Fibroblast of pulmonary artery (primary cell): ENCODE measurements around the gene FRMPD1.

Experiments
- DNase-seq: peaks from one replicate; pipeline ENCODE4 v3.0.0-alpha.2; 2010; ENCODE audit warnings: low read depth
- H3K4me3 ChIP-seq: replicated peaks from 2 replicates; pipeline ENCODE4 v1.5.1; 2011; ENCODE audit warnings: low read depth, mild to moderate bottlenecking, control low read depth, low read length, moderate library complexity
- CTCF ChIP-seq: IDR thresholded peaks from 2 replicates; pipeline ENCODE4 v1.5.1; 2011; ENCODE audit warnings: mild to moderate bottlenecking, control low read depth, low read length, inconsistent platforms; ENCODE audit errors: missing control alignments

Gene FRMPD1

GRCh38 chr9:37656936-37657335 is 6.2 kb downstream of the FRMPD1 start:
- TF ChIP-seq CTCF, result no peak
- no peak for DNase-seq
- H3K4me3 ChIP-seq, result no peak overlapping the region

GRCh38 chr9:37660691-37661090 is 9.9 kb downstream of the FRMPD1 start:
- TF ChIP-seq CTCF, result no peak
- no peak overlapping the region for H3K4me3 ChIP-seq
- DNase-seq, result no peak

GRCh38 chr9:37663926-37664325 is 13.2 kb downstream of the FRMPD1 start:
- no peak for DNase-seq

GRCh38 chr9:37667706-37668105 is 17.0 kb downstream of the FRMPD1 start:
- TF ChIP-seq CTCF, result no peak
- DNase-seq, result no peak
- no peak overlapping the region for H3K4me3 ChIP-seq

More at GRCh38 chr9:37663926-37664325, 13.2 kb downstream of the FRMPD1 start:
- H3K4me3 ChIP-seq, result no peak overlapping the region
- no peak for TF ChIP-seq CTCF

- TF ChIP-seq CTCF, result peak; percentile 13
- no peak for DNase-seq
- no peak overlapping the region for H3K4me3 ChIP-seq
These were observed 17.4 kb downstream of the FRMPD1 start for GRCh38 chr9:37668116-37668601.

GRCh38 chr9:37669232-37669631 is 18.5 kb downstream of the FRMPD1 start:
- no peak for DNase-seq
- no peak for TF ChIP-seq CTCF
- H3K4me3 ChIP-seq, result no peak overlapping the region

- no peak for DNase-seq
- no peak overlapping the region for H3K4me3 ChIP-seq
- TF ChIP-seq CTCF, result no peak
These were observed 24.9 kb downstream of the FRMPD1 start for GRCh38 chr9:37675661-37676060.
